Hematopoietic multipotent progenitor cell (in vitro differentiated cells): Measurements from ENCODE around the gene C1orf21. TPM values are rescaled to one million over a fixed set of nuclear protein-coding genes. Genes with fewer than 3 reads are reported as not detected.

Experiments used
- DNase-seq, 3 donors: peaks; one replicate each; pipeline ENCODE4 v3.0.0-alpha.2; 2011 to 2015; ENCODE audit warnings: low read depth in 2 of 3, low spot score in 2 of 3
- total RNA-seq: library from RNA; depleted of rRNA; stranded (reverse); fragments of >200 nt; gene quantifications from one replicate; pipeline ENCODE4 v1.2.3, GENCODE V29; 2012

Gene C1orf21
- total RNA-seq, 1 donor: 7.0 TPM

DNA sequence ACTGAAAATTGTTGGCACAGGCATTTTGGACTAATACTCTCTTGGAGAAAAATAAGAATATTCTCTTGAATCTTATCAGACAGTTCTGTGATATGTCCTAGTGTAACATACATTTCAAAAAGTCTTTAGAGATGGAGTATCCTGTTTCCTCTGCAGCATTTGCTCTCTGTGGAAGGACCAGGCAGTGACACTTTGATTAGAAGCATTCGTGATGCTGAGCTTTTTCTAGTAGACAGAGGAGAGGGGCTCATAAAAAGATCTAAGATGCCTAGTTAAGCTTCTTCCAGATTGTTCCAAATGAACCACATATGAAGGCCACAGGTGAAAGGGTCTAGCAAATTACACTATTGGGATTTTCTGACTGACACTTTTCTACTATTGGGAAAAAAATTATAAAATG is 120.3 kb downstream of the C1orf21 start:
- no peak for DNase-seq

DNA sequence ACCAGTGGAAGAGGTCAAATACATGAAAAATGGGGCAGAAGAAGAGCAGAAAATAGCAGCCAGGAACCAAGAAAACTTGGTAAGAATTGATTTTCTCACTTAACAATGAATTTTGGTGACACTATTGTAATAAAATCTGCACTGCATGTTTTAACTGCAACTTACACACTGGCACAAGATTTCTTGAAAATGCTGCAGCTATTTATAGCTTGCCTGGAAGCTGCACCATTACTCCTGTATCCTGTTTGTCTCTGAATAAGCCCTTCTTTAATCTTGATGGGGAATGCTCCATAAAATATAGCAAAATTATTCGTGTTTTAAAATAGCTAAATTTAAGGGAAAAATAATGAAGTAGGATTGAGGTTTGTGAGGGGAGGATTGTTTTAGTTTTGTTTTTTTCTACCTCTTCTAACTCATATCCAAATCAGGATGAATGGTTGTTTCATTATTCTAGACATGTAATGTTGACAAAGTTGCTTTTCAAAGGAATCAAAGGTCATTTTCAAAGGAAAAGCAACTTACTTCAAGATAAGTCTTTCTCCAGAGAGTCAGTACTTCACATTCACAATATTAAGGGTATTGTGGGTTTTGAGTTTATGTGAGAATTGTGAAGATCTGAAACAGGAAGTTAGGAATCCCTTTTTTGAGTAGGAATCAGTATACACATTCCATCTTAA is 120.9 kb downstream of the C1orf21 start:
- no peak for DNase-seq

DNA sequence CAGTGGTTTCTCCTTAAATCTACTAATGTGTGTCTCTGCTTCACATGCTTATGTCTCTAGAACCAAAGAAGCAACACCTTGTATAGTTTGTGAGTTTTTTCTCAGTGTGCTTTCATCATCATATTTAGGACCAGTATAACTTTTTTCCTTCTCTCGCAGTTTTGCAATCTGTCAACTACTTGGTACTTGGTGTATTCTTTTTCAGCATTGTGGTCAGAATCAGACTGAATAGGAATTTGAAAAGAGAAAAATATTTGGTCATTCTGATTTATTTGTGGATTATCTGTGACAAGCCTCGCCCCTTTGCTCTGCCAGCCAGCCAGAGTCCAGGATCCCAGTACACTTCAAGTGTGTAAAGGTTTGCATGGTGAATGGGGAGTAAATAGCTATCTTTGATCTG is 122.3 kb downstream of the C1orf21 start:
- no peak for DNase-seq

DNA sequence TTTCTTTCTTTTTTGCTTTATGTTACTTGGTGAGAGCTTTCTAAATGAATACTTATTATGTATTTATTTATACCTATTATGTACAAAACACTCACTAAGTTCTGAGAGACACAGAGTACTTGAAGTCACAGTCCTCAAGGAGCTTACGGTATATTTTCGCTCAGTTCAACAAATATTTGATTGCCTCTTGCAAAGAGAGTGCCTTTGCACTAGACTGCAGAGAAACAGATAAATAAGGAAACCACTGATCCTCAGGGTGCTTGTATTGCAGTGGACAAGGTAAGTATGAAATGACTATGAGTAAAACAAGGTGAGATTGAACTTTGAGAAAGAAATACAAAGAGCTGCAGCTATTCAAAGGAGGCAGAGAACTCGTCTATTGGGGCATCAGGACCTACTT is 123.3 kb downstream of the C1orf21 start:
- no peak for DNase-seq

DNA sequence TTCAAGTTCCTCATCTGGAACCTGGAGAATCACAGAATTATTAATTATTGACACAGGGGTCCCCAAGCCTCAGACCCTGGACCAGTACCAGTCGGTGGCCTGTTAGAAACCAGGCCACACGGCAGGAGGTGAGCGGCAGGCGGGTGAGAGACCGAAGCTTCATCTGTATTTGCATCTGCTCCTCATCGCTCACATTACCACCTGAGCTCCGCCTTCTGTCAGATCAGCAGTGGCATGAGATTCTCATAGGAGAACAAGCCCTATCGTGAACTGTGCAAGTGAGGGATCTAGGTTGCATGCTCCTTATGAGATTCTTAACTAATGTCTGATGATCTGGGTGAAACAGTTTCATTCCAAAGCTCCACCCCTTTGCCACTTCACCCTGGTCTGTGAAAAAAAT is 125.9 kb downstream of the C1orf21 start:
- DNase-seq: no peak

DNA sequence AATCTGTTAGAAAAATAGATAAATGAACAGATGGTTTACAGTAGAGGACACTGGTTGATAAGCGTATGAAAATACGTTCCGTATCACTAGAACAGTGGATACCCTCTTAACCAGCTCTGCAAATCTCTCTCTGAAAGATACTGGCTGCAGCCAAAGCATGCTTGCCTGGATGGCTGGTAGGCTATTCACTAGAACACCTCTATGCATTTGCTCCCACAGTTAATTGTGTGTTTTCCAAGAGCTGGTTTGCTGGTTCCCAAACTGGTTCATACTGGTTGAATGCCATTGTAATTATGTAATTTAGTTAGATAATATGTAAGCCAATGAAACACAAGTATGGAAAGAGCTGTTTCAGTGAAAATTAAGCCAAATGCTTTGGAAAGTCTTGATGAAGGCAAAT is 126.6 kb downstream of the C1orf21 start:
- DNase-seq: no peak

DNA sequence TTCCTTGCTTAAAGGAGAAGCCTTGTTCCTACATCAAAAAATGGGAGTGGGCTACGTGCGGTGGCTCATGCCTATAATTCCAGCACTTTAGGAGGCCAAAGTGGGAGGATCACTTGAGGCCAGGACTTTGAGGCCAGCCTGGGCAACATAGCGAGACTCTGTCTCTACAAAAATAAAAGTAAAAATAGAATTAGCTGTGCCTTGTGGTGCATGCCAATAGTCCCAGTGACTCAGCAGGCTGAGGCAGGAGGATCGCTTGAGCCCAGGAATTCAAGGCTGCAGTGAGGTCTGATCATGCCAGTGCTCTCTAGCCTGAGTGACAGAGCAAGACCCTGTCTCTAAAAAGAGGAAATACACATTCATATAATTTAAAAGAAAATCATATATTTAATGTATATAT is 127.1 kb downstream of the C1orf21 start:
- DNase-seq: peak in 1 of 3 donors; percentile 9

DNA sequence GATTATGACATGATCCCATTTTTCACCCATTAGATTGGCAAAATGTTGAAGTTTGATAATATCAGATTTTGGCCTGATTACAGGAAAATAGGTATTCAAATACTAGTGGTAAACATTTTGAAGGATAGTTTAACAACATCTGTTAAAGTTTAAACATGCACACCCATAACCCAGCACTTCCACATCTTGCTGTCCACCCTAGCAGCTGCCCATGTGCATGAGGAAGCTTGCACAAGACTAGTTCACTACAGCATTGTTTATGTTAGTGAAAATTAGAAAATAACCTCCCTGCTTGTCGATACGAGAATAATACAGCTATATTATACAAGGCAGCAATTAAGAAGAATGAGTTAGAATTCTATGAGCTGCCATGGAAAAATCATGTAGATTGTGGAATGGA is 127.6 kb downstream of the C1orf21 start:
- no peak for DNase-seq

DNA sequence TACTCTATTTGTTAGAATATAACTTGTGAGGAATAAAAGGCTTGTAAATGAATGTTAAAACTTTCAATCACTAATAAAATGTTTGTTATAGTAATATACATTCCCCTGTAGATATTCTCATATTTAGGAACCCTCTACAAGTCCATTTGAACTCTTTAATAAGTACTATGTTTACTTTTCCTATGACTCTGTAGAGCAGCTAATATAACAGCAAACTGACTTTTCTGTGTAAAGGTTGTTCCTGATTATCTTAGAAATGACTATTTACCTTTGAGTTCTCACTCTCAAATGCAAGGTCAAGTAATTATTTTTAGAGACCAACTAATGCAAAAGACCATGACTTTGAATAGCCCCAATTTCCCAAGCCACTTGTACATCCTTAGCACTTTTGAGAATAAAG is 130.3 kb downstream of the C1orf21 start:
- no peak for DNase-seq

DNA sequence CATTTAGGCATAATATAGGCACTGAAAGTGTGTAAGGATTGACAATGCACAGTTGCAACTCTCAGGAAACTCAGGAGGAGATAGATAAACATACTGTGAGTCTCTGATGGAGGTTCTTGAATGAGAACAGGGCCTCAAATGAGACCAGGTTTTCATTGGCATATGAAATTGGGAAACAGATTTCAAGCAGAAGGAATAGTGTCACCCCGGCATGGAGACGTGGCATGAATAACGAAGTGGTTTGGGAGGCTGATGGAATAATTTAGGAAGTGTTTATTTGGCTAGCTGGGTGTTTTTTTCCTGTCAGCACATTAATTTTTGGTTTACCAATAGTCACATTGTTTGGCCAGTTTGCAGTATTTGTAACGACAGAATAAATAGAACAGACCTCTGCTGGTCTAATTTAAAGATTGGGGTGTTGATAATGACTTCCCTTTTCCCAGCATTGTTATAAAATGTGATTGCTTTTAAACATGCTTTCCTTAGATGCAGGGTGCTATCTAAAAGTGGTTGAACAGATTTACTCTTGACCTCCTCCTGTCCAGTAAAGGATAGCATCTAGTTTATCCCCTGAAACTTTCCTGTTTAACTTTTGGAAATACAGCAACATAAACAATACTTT is 132.0 kb downstream of the C1orf21 start:
- DNase-seq: no peak

DNA sequence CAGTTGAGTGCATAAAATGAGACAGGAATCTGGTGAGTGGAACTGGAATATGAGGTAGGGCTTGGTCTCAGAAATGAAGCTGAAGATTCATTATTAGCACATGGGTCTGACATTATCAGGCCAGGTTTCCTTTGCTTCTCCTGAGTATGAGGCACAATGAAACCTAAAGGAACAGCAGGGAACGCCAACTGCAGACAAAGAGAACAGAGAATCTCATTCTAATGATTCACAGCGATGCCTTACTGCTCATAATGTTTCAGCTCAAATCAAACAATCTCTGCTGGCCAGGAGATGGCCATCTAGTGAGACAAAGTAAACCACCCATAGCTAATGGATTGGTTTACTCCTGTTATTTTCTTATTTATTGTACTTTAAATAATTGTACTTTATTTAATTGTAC is 133.5 kb downstream of the C1orf21 start:
- DNase-seq: no peak

DNA sequence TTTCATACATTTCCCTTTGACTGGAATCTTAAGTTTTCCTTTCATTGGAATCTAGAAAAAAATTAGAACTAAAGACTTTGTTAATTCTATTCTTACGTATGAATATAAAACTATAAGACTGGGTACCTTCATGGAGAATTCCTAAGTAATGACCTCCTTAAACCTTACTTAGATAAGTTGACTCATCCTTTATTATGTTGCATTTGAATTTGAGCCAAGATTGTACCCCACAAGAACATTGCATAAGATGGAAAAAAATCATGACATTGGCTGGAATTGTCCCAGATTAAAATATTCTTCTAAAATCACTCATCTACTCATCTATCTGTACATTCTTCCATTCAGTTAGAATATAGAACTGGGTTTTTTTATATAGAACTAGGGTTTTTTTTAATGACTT is 137.4 kb downstream of the C1orf21 start:
- DNase-seq: no peak

DNA sequence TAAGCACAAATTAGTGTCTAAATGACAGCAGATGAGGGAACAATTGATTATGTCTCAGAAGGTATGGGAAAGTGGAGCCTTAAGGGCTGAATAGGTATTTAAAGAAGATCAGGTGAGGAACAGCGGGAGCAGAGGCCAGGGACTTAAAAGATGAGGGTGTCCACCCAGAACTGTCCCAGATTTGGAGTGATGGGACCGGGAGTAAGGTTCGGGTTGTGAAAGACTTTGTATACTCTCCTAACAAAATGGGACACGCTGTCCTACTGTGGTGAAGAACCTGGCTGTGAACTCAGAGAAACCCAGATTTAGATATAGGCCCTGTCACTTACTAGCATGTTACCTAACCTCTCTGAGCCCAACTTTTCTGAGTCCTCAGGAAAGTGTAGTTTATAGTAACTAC is 140.6 kb downstream of the C1orf21 start:
- DNase-seq: no peak

DNA sequence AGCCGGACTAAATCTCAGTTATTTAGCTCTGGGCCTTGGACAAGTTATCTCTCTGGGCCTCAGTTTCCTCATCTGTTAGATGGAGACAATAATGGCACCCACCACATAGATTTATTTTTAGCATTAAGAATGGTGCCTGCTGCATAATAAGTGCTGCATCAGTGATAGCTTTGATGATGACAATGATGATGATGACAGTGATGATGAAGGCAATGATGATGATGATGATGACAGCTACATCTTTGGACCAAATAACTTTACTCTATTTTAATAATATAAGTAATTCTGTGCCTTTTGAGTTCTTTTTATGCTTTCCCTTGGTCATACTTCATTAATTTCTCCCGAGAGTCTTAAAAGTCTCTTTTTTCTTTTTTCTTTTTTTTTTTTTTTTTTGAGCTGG is 143.4 kb downstream of the C1orf21 start:
- DNase-seq: no peak

DNA sequence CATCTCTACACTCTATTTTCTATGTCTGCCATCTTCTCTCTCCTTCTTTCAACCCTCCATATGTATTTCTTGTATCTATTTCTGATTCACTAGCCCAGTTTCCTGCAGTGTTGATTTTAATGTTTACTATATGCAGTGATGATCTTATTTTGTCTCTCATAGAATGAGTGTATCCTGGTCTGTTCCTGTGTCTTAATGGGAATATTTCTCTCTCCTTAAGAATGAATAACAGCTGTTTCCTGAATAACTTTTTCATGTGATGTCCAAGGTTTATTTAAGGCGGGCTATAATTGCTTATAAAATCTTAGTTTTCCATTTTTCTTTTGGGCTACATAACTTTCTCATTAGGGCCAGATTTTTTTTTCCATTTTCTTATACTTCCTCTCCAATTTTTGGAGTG is 144.5 kb downstream of the C1orf21 start:
- DNase-seq: no peak

DNA sequence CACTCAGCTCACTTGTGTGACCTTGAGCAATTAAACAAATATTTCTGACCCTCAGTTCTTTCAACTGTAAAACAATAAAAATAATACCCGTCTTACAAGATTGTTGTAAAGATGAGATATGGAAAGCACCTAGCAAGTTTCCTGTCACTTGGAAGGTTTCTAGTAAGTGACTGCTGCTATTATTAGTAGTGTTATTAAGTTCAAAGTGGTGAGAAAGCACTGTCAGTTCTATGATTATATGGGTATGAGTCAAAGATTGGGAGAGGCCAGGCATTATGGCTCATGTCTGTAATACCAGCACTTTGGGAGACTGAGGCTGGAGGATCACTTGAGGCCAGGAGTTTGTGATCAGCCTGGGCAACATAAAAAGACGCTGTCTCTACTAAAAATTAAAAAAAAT is 145.4 kb downstream of the C1orf21 start:
- no peak for DNase-seq

DNA sequence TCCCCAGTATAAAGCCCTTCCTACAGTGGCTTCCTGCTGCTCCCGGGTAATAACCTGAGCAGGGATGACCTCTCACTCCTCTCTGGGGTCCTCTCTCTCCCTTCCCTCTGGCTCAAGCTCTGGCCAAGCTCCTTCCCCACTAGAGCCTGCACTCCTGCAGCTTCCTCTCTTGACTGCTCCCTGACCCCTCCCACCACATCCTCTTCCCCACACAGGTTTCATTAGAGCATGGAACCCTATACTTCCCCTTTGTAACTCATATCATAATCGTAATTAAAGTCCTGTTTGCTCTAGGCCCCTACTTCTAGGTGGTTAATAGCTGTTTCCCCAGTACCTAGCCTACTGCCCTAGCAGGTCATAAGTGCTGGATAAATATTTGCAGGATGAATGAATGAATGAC is 146.2 kb downstream of the C1orf21 start:
- DNase-seq: peak in 2 of 3 donors; percentile 21 to 67

DNA sequence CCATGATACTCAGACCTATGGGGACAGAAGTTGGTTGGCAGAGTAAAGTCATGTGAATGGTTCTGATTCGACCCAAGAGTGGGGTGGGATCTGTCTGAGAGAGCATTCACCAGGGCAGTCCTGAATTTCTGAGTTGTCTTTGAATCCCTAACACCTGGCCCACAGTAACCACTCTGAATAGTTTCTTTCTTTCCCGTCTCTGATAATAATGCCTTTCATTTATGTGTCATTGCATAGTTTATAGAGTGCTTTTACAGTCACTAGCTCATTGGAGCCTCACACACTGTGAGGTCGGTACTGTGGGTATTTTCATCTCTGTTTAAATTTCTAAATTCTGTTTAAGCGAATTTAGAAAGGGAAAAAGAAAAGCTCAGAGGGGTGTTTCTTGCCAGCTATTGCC is 147.1 kb downstream of the C1orf21 start:
- no peak for DNase-seq

DNA sequence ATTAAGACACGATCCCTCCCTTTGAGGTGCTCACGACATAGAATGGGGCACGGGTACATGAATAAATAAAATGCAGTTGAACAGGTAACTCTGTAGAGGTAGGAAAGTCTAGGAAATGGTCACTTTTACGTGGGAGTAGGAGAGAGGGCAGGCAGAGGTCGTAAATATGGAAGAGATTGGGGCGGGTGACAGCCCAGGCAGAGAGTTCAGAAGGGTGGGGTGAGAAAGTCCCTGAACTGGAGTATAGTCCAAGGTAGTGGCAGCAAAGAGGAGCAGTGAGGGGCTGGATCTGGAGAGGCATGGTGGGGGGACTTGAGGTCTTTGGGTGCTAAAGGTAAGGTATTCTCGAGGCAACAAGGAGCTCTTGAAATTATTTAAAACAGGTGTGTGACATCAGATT is 147.9 kb downstream of the C1orf21 start:
- no peak for DNase-seq

DNA sequence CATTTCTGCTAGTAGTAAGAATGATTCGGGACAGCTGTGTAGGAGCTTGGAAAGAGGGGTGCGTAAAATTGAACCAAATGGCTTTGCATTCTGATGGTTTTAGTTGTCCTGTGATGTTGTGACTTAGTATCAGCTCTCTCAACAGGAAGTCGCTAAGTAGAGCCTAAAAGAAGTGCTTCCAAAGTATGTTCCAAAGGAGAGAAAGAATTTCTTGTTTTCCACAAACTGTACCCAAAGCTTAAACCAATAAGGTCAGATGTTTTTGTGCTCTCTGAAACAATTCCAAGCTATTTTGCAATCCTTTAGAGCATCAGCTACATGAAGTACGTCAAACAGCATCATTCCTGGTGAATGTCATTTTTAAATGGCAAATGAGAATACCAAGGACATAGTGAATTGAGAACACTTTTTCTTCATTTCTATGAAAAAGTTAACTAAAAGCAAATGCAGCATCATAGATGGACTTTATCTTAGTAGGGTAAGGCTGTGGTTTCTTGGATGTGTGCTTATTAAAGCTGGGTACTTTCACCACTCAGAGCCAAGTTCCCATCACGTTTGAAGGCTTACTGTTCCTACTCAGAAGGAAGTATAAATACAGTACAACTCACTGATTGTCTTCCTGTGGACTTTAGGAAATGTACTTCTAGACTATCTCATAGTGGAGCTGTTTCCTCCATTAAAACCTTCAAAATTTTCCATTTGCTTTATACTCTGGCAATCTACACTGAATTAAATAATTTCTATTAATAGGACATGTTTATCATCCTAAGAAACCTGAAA is 148.6 kb downstream of the C1orf21 start:
- no peak for DNase-seq

DNA sequence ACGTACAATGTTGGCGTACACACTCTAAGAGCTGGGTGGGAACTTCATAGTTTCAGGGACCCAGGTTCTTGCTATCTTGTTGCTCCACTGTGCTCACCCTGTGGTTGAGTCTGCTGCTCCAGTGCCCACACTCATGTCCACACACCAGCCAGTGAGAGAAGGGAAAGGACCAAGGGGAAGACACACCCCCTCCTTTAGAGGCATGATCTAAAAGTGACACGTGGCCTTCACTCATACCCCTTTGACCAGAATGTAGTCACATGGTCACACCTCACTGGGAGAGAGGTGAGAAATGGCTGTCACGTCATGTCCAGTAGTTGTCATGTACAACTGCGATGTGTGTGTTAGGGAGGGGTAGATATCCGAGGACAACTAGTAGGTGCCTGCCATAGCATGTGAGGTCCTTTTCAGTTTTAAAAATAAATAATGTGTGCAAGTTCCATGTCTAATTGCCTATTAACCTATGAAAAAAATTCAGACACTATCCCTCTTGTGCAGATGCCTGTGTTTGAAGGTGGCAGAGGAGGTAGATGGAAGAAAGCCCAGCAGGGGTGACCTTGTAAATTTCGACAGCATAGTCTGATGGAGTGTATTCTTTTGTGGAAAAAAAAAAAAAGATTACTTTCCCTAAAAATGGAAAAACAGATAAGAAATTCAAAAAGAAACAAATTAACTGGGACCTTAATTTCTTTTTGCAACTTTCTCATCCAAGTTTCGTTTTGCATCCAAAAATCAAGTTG is 149.6 kb downstream of the C1orf21 start:
- DNase-seq: no peak
